Measurements from ENCODE around the gene STRC. TPM values are rescaled to one million over a fixed set of nuclear protein-coding genes. Genes with fewer than 3 reads are reported as not detected.
"Not testable (repeated sequence)": the region's sequence is repeated elsewhere in the genome, so short reads cannot be mapped to it uniquely, and the experiment has no call there.

STRC gene
- polyA plus RNA-seq, 3 donors, result 0.37 TPM; not detected in 2

- 99% methylated on average over 56 of the region's 85 CpGs for WGBS (ENCODE audit: insufficient coverage)
- intact Hi-C loops (cut with micrococcal nuclease), result no loop called here
- H3K36me3 ChIP-seq (replicated peaks in 1 of 2; ENCODE audit: control insufficient read depth in 1 of 2, insufficient read depth in 2 of 2, low read length in 2 of 2), result no peaks in the 10 kb centered on the region
- Mint-ChIP-seq H3K4me1 (no peaks in the 10 kb centered on the region), H3K36me3 (peaks cover 17 to 40% of the 10 kb centered on the region in 2 donors), H3K27ac (no peak within 1 kb of the TSS), H3K27me3 (ENCODE audit: low read depth in 3 of 3) (peaks cover 0 to 6% (median 0%) of the 10 kb centered on the region in 3 donors), H3K9me3 (peaks cover 5 to 11% (median 9%) of the 10 kb centered on the region in 7 donors), H3K4me3 (peak within 1 kb of the TSS in 1 of 2 donors; percentile 30)
- H4K20me1 ChIP-seq (ENCODE audit: insufficient read depth, low read length), result no peaks in the 10 kb centered on the region
- H3K27me3 ChIP-seq (ENCODE audit: control insufficient read depth in 2 of 2, insufficient read depth in 2 of 2, low read length in 2 of 2), result no peaks in the 10 kb centered on the region
- no peak within 1 kb of the TSS for H3K9ac ChIP-seq (ENCODE audit: insufficient read depth, low read length, poor library complexity, severe bottlenecking)
- DNase-seq, result no peak
- no peaks in the 10 kb centered on the region for H3K79me2 ChIP-seq (ENCODE audit: insufficient read depth, low read length)
- H3K4me1 ChIP-seq (ENCODE audit: control insufficient read depth in 1 of 2, insufficient read depth in 2 of 2, low read length in 2 of 2), result no peaks in the 10 kb centered on the region
- H3K4me2 ChIP-seq (replicated peaks; ENCODE audit: extremely low read depth, low read length, poor library complexity, severe bottlenecking), result no peak within 1 kb of the TSS
- H3K9me3 ChIP-seq (replicated peaks in 1 of 2; ENCODE audit: control insufficient read depth in 1 of 2, insufficient read depth in 1 of 2, low read length in 2 of 2), result no peaks in the 10 kb centered on the region
- no peak within 1 kb of the TSS for H2AFZ ChIP-seq (ENCODE audit: insufficient read depth, low read depth, low read length, poor library complexity, severe bottlenecking)
- no peak within 1 kb of the TSS for H3K4me3 ChIP-seq (replicated peaks in 1 of 3; ENCODE audit: low read depth in 2 of 3, low read length in 3 of 3)
- no peak within 1 kb of the TSS for H3K27ac ChIP-seq (ENCODE audit: low read depth in 1 of 2, low read length in 2 of 2)
- no peak for TF ChIP-seq CTCF (IDR thresholded peaks at IDR 0.05)
Observed at GRCh38 chr15:43648649-43649429, 30.2 kb upstream of the STRC start, which contains the start of gene CATSPER2. Gene CATSPER2 (minus strand): TSS chr15:43648844. CDS start chr15:43648061, 783 bp downstream.

- H3K9me3 ChIP-seq (replicated peaks in 1 of 2; ENCODE audit: control insufficient read depth in 1 of 2, insufficient read depth in 1 of 2, low read length in 2 of 2); H3K4me2 ChIP-seq (replicated peaks; ENCODE audit: extremely low read depth, low read length, poor library complexity, severe bottlenecking); H3K4me3 ChIP-seq (replicated peaks in 1 of 3; ENCODE audit: low read depth in 2 of 3, low read length in 3 of 3); H3K4me1 Mint-ChIP-seq; H3K79me2 ChIP-seq (ENCODE audit: insufficient read depth, low read length); H4K20me1 ChIP-seq (ENCODE audit: insufficient read depth, low read length); H3K27me3 ChIP-seq (ENCODE audit: control insufficient read depth in 2 of 2, insufficient read depth in 2 of 2, low read length in 2 of 2); H3K27ac ChIP-seq (ENCODE audit: low read depth in 1 of 2, low read length in 2 of 2); intact Hi-C loops (cut with micrococcal nuclease); H3K9ac ChIP-seq (ENCODE audit: insufficient read depth, low read length, poor library complexity, severe bottlenecking); DNase-seq; H3K4me3 Mint-ChIP-seq; H3K36me3 ChIP-seq (replicated peaks in 1 of 2; ENCODE audit: control insufficient read depth in 1 of 2, insufficient read depth in 2 of 2, low read length in 2 of 2); H3K27me3 Mint-ChIP-seq (ENCODE audit: low read depth in 3 of 3); H3K9me3 Mint-ChIP-seq; H3K4me1 ChIP-seq (ENCODE audit: control insufficient read depth in 1 of 2, insufficient read depth in 2 of 2, low read length in 2 of 2); H3K36me3 Mint-ChIP-seq; H2AFZ ChIP-seq (ENCODE audit: insufficient read depth, low read depth, low read length, poor library complexity, severe bottlenecking): not testable (repeated sequence)
- H3K27ac Mint-ChIP-seq, result peak overlapping the region in 2 of 7 donors; percentile 52 to 57
- 100% methylated on average over 5 of the region's 8 CpGs for WGBS (ENCODE audit: insufficient coverage)
Observed at GRCh38 chr15:43638464-43639204, 20.0 kb upstream of the STRC start.

GRCh38 chr15:43626937-43627336 lies 8.3 kb upstream of the STRC start:
- H3K4me1 Mint-ChIP-seq; H4K20me1 ChIP-seq (ENCODE audit: insufficient read depth, low read length); H3K36me3 Mint-ChIP-seq; H3K27me3 Mint-ChIP-seq (ENCODE audit: low read depth in 3 of 3); H3K27me3 ChIP-seq (ENCODE audit: control insufficient read depth in 2 of 2, insufficient read depth in 2 of 2, low read length in 2 of 2); DNase-seq; intact Hi-C loops (cut with micrococcal nuclease); H2AFZ ChIP-seq (ENCODE audit: insufficient read depth, low read depth, low read length, poor library complexity, severe bottlenecking); H3K27ac ChIP-seq (ENCODE audit: low read depth in 1 of 2, low read length in 2 of 2); H3K79me2 ChIP-seq (ENCODE audit: insufficient read depth, low read length); H3K4me2 ChIP-seq (replicated peaks; ENCODE audit: extremely low read depth, low read length, poor library complexity, severe bottlenecking); H3K9me3 Mint-ChIP-seq; H3K27ac Mint-ChIP-seq; H3K9ac ChIP-seq (ENCODE audit: insufficient read depth, low read length, poor library complexity, severe bottlenecking); H3K4me3 ChIP-seq (replicated peaks in 1 of 3; ENCODE audit: low read depth in 2 of 3, low read length in 3 of 3); H3K4me3 Mint-ChIP-seq; H3K4me1 ChIP-seq (ENCODE audit: control insufficient read depth in 1 of 2, insufficient read depth in 2 of 2, low read length in 2 of 2); H3K9me3 ChIP-seq (replicated peaks in 1 of 2; ENCODE audit: control insufficient read depth in 1 of 2, insufficient read depth in 1 of 2, low read length in 2 of 2); H3K36me3 ChIP-seq (replicated peaks in 1 of 2; ENCODE audit: control insufficient read depth in 1 of 2, insufficient read depth in 2 of 2, low read length in 2 of 2): not testable (repeated sequence)

Measured in CD14-positive monocyte (primary cell).